IMR-90 (cell line): ENCODE data around the gene SLBP. TPM values are rescaled to one million over a fixed set of nuclear protein-coding genes. Genes with fewer than 3 reads are reported as not detected.

ENCODE experiments used
- ATAC-seq: fragments of 200-7000 bp; cut with Tn5 transposase; 2 replicates; pipeline ENCODE4 v1.9.1; 2020; ENCODE audit warnings: low read depth, mild to moderate bottlenecking, moderate library complexity
- BruUV-seq: library from RNA; stranded (reverse); fragments of 400-500 nt; replicated peaks from 2 replicates; lab custom pipeline; 2021; lab: Mats Ljungman, UMichigan
- CTCF ChIA-PET: fragments of 300-600 bp; formaldehyde crosslinking; extraction: SDS; loops from one replicate; lab custom pipeline; 2021; ENCODE audit warnings: antibody characterized with exemption; lab: Yijun Ruan, JAX
- POLR2A ChIA-PET: fragments of 300-600 bp; sonication (Branson Sonifier 250); formaldehyde crosslinking; loops from one replicate; lab custom pipeline; 2022; ENCODE audit warnings: antibody characterized with exemption; ENCODE audit not compliant: unreplicated experiment; lab: Charles Lee
- DNase-seq: peaks from one replicate; pipeline ENCODE4 v3.0.0; 2013
- H2AFZ ChIP-seq: replicated peaks from 2 replicates; pipeline ENCODE3; 2013; ENCODE audit warnings: low read length, mild to moderate bottlenecking; ENCODE audit not compliant: poor library complexity
- H2AK5ac ChIP-seq: 2 replicates; pipeline ENCODE4 v1.6.1; 2013; ENCODE audit warnings: low read depth, low read length, inconsistent platforms
- H2AK9ac ChIP-seq: replicated peaks from 2 replicates; pipeline ENCODE3; 2013; ENCODE audit warnings: mild to moderate bottlenecking, low read depth, low read length, moderate library complexity; ENCODE audit not compliant: poor library complexity
- H2BK120ac ChIP-seq: 2 replicates; pipeline ENCODE4 v1.6.1; 2013; ENCODE audit warnings: low read depth, low read length, inconsistent platforms
- H2BK15ac ChIP-seq: 3 replicates; pipeline ENCODE4 v1.6.1; 2013; ENCODE audit warnings: low read depth, low read length, inconsistent platforms
- H2BK20ac ChIP-seq: 2 replicates; pipeline ENCODE4 v1.6.1; 2013; ENCODE audit warnings: low read depth, mild to moderate bottlenecking, inconsistent platforms, low read length, moderate library complexity
- H2BK5ac ChIP-seq: 2 replicates; pipeline ENCODE4 v1.6.1; 2013; ENCODE audit warnings: mild to moderate bottlenecking, low read depth, low read length, inconsistent platforms; ENCODE audit not compliant: poor library complexity, severe bottlenecking
- H3K14ac ChIP-seq: replicated peaks from 2 replicates; pipeline ENCODE4 v1.6.1; 2013; ENCODE audit warnings: low read depth, low read length, inconsistent platforms
- H3K18ac ChIP-seq: 2 replicates; pipeline ENCODE4 v1.6.1; 2013; ENCODE audit warnings: low read depth, low read length, control low read depth
- H3K23ac ChIP-seq: 2 replicates; pipeline ENCODE4 v1.6.1; 2013; ENCODE audit warnings: low read depth, low read length, inconsistent platforms
- H3K27ac ChIP-seq: 2 replicates; pipeline ENCODE4 v1.5.1; 2013; ENCODE audit warnings: mild to moderate bottlenecking, control low read depth, low read length; ENCODE audit not compliant: insufficient read depth
- H3K27me3 ChIP-seq: 2 replicates; pipeline ENCODE4 v1.6.1; 2013; ENCODE audit warnings: low read length; ENCODE audit not compliant: control insufficient read depth, insufficient read depth
- H3K36me3 ChIP-seq: 2 replicates; pipeline ENCODE4 v1.6.1; 2013; ENCODE audit warnings: low read length, mixed read lengths; ENCODE audit not compliant: control insufficient read depth, insufficient read depth
- H3K4ac ChIP-seq: 2 replicates; pipeline ENCODE4 v1.6.1; 2013; ENCODE audit warnings: low read depth, low read length, inconsistent platforms
- H3K4me1 ChIP-seq: 2 replicates; pipeline ENCODE4 v1.6.1; 2013; ENCODE audit warnings: low read length, mixed read lengths; ENCODE audit not compliant: control insufficient read depth, insufficient read depth
- H3K4me2 ChIP-seq: 2 replicates; pipeline ENCODE4 v1.6.1; 2013; ENCODE audit warnings: low read depth, mild to moderate bottlenecking, control low read depth, low read length, moderate library complexity
- H3K4me3 ChIP-seq: 2 replicates; pipeline ENCODE4 v1.5.1; 2013; ENCODE audit warnings: low read depth, mild to moderate bottlenecking, control low read depth, low read length, moderate library complexity; ENCODE audit not compliant: insufficient read depth
- H3K56ac ChIP-seq: 2 replicates; pipeline ENCODE4 v1.6.1; 2013; ENCODE audit warnings: low read length, inconsistent platforms; ENCODE audit not compliant: insufficient read depth; ENCODE audit errors: extremely low read depth
- H3K79me1 ChIP-seq, 2 experiments: 2 replicates each; pipeline ENCODE4 v1.6.1; 2013; ENCODE audit warnings: low read length in 2 of 2, inconsistent platforms in 1 of 2, low read depth in 1 of 2
- H3K9ac ChIP-seq: 2 replicates; pipeline ENCODE4 v1.6.1; 2013; ENCODE audit warnings: low read depth, low read length, control low read depth
- H3K9me1 ChIP-seq: 2 replicates; pipeline ENCODE4 v1.6.1; 2013; ENCODE audit warnings: low read length, inconsistent platforms; ENCODE audit not compliant: insufficient read depth
- H3K9me3 ChIP-seq: 2 replicates; pipeline ENCODE4 v1.6.1; 2013; ENCODE audit warnings: low read length; ENCODE audit not compliant: control insufficient read depth, insufficient read depth
- H4K20me1 ChIP-seq: 2 replicates; pipeline ENCODE4 v1.6.1; 2013; ENCODE audit warnings: low read length, inconsistent platforms; ENCODE audit not compliant: insufficient read depth
- H4K5ac ChIP-seq: 2 replicates; pipeline ENCODE4 v1.6.1; 2013; ENCODE audit warnings: mild to moderate bottlenecking, low read depth, low read length, control low read depth
- H4K8ac ChIP-seq, 2 experiments: 2 replicates each; pipeline ENCODE4 v1.6.1; 2013; ENCODE audit warnings: low read depth in 2 of 2, low read length in 2 of 2, control low read depth in 1 of 2, inconsistent platforms in 1 of 2
- H4K91ac ChIP-seq: 2 replicates; pipeline ENCODE4 v1.6.1; 2013; ENCODE audit warnings: low read depth, low read length, inconsistent platforms; ENCODE audit not compliant: insufficient read depth
- CHD1 ChIP-seq: IDR thresholded peaks from 2 replicates; pipeline ENCODE4 v1.6.1; 2012; ENCODE audit warnings: low read depth, low read length, improper control_type of control experiment
- CTCF ChIP-seq: conservative IDR thresholded peaks from 2 replicates; pipeline ENCODE4 v1.5.1; 2012; ENCODE audit warnings: mild to moderate bottlenecking, low read depth, low read length, improper control_type of control experiment
- FOS ChIP-seq: fragments of 150-350 bp; IDR thresholded peaks from 2 replicates; pipeline ENCODE4 v1.6.1; 2016; ENCODE audit warnings: low read depth, low read length
- MAFK ChIP-seq: IDR thresholded peaks from 2 replicates; pipeline ENCODE4 v1.6.1; 2012; ENCODE audit warnings: low read depth, low read length, improper control_type of control experiment
- NFE2L2 ChIP-seq: fragments of 150-350 bp; IDR thresholded peaks from 2 replicates; pipeline ENCODE4 v1.6.1; 2016; ENCODE audit warnings: low read depth, mild to moderate bottlenecking, low read length
- POLR2A ChIP-seq: IDR thresholded peaks from 2 replicates; pipeline ENCODE4 v1.6.1; 2012; ENCODE audit warnings: mild to moderate bottlenecking, low read depth, low read length
- RCOR1 ChIP-seq: IDR thresholded peaks from 2 replicates; pipeline ENCODE4 v1.6.1; 2012; ENCODE audit warnings: mild to moderate bottlenecking, low read length, improper control_type of control experiment; ENCODE audit not compliant: insufficient replicate concordance
- USF2 ChIP-seq: fragments of 150-350 bp; IDR thresholded peaks from 2 replicates; pipeline ENCODE4 v1.6.1; 2017; ENCODE audit warnings: mild to moderate bottlenecking, antibody characterized with exemption, low read length, low read depth
- WGBS, 2 experiments: methylation state at CpG; one replicate each; pipeline versions ENCODE4 v1.1.5 to v1.1.7; 2013; ENCODE audit warnings: missing lambda C conversion rate in 2 of 2; ENCODE audit not compliant: insufficient read length in 1 of 2; ENCODE audit errors: extremely low coverage in 2 of 2; 5-methylcytosine and 5-hydroxymethylcytosine counted together
- dilution Hi-C: fragments of 300-500 bp; cut with HindIII; formaldehyde crosslinking; loops from one replicate; pipeline ENCODE4 v1.14.3; 2018; ENCODE audit warnings: low sequenced_read_pairs; ENCODE audit not compliant: unreplicated experiment
- in situ Hi-C: fragments of 300-500 bp; cut with MboI; formaldehyde crosslinking; loops from 3 replicates; pipeline ENCODE4 v1.14.3; 2019; ENCODE audit warnings: low sequenced_read_pairs, inconsistent platforms, mixed read lengths
- intact Hi-C: fragments of 100-400 bp; cut with micrococcal nuclease; formaldehyde crosslinking; loops from 2 replicates; pipeline ENCODE4 v1.10.0; 2022
- polyA plus RNA-seq, 3 experiments: library from polyadenylated mRNA; depleted of rRNA; stranded (reverse); fragments of >200 nt; gene quantifications; 2 replicates each; pipeline ENCODE4 v1.2.3, GENCODE V29; 2012; ENCODE audit warnings: low replicate concordance in 1 of 3
- total RNA-seq: library from RNA; depleted of rRNA; stranded (reverse); fragments of >200 nt; gene quantifications from 2 replicates; pipeline ENCODE4 v1.2.3, GENCODE V29; 2012

The SLBP gene
- total and polyA plus RNA-seq, 2 of the 4 experiments (the other 2 are of a cell fraction), result 64.9 to 66.1 TPM

- H3K4me2 ChIP-seq, result peak within 1 kb of the TSS; percentile 85
- no peak within 1 kb of the TSS; the same call in 2 of the 3 replicates for H2BK15ac ChIP-seq
- no peaks in the 10 kb centered on the region for H3K36me3 ChIP-seq
- no peaks in the 10 kb centered on the region for H3K27me3 ChIP-seq
- H3K4me1 ChIP-seq, result peaks cover 6% of the 10 kb centered on the region; the same call in 1 of the 2 replicates
- ChIA-PET CTCF (no interaction called here), POLR2A (no interaction called here)
- intact Hi-C loops, result no loop called here
- H2AFZ ChIP-seq, result peak within 1 kb of the TSS; percentile 95
- peak within 1 kb of the TSS; percentile 80 for H3K4ac ChIP-seq
- dilution Hi-C loops, result no loop called here
- no peak within 1 kb of the TSS for H3K18ac ChIP-seq
- H4K20me1 ChIP-seq, result peaks cover 5% of the 10 kb centered on the region
- peak within 1 kb of the TSS; percentile 29; the same call in 1 of the 2 replicates for H2BK20ac ChIP-seq
- peak within 1 kb of the TSS; percentile 96 for H2AK9ac ChIP-seq
- peaks cover 0 to 7% of the 10 kb centered on the region in 2 experiments; a peak in 2 of 4 replicates for H3K79me1 ChIP-seq
- H3K14ac ChIP-seq, result peak within 1 kb of the TSS; percentile 49
- peak; percentile 78 for DNase-seq
- peak within 1 kb of the TSS; percentile 47 for H2BK5ac ChIP-seq
- H4K91ac ChIP-seq, result peak within 1 kb of the TSS; percentile 17
- H3K27ac ChIP-seq, result peak within 1 kb of the TSS; percentile 56
- H4K5ac ChIP-seq, result peak within 1 kb of the TSS; percentile 88
- ATAC-seq, result peak; percentile 97
- H3K23ac ChIP-seq, result peak within 1 kb of the TSS; percentile 55; the same call in 1 of the 2 replicates
- H4K8ac ChIP-seq, result peak within 1 kb of the TSS; percentile 87 to 95
- 1% methylated on average over 56 of the region's 118 CpGs; no CpG with 5 or more reads in 1 of the 2 experiments for WGBS, 2 experiments
- no peak within 1 kb of the TSS for H2AK5ac ChIP-seq
- peak within 1 kb of the TSS; percentile 83 for H3K4me3 ChIP-seq
- in situ Hi-C loops, result no loop called here
- peak within 1 kb of the TSS; percentile 36; the same call in 1 of the 2 replicates for H3K56ac ChIP-seq
- TF ChIP-seq POLR2A (peak; percentile 81), CHD1 (no peak), FOS (no peak), CTCF (no peak), RCOR1 (no peak), MAFK (no peak), NFE2L2 (no peak), USF2 (no peak)
- no peaks in the 10 kb centered on the region for H3K9me3 ChIP-seq
- BruUV-seq, result no TSS peak
- H2BK120ac ChIP-seq, result no peak within 1 kb of the TSS
- H3K9me1 ChIP-seq, result peaks cover 4% of the 10 kb centered on the region; the same call in 1 of the 2 replicates
- H3K9ac ChIP-seq, result peak within 1 kb of the TSS; percentile 54
Measured at GRCh38 chr4:1683736-1684505, 28.2 kb downstream of the SLBP start, which contains the start of gene FAM53A. FAM53A (minus strand) TSS chr4:1684313; CDS start chr4:1668741, 15,572 bp downstream.
